A549 (cell line): ENCODE results near the gene TEDDM1. TPM values are rescaled to one million over a fixed set of nuclear protein-coding genes. Genes with fewer than 3 reads are reported as not detected.

Source experiments
- ATAC-seq, 2 experiments: fragments of 200-7000 bp in 1 of 2; fragments of >200 bp in 1 of 2; cut with Nextera tagmentation in 1 of 2; cut with Tn5 transposase in 1 of 2; 3 replicates each; pipeline versions ENCODE4 v1.8.0 to v1.9.1; 2018 to 2020; ENCODE audit warnings: mild to moderate bottlenecking in 1 of 2, moderate library complexity in 1 of 2
- CTCF ChIA-PET: fragments of 300-600 bp; sonication (Branson Sonifier 250); formaldehyde crosslinking; extraction: SDS; loops from one replicate; lab custom pipeline; 2021; ENCODE audit warnings: antibody characterized with exemption, inconsistent platforms; lab: Yijun Ruan, JAX
- POLR2A ChIA-PET: fragments of 350-600 bp; formaldehyde crosslinking; extraction: SDS; loops from one replicate; lab custom pipeline; 2021; ENCODE audit warnings: antibody characterized with exemption, inconsistent platforms; lab: Yijun Ruan, JAX
- DNase-seq, 2 experiments: peaks; one replicate each; pipeline versions ENCODE4 v3.0.0 to v3.0.0-alpha.2; 2011 to 2016; ENCODE audit warnings: low read depth in 1 of 2, low spot score in 1 of 2
- FAIRE-seq: peaks from 2 replicates; lab custom pipeline; 2011; peaks lifted over from hg19 to GRCh38; lab: Jason Lieb, UNC
- H3K27ac ChIP-seq, 2 experiments: fragments of >200 bp; sonication (Bioruptor Twin); formaldehyde crosslinking; 3 replicates each; pipeline ENCODE4 v1.5.1; 2016 to 2017
- H3K4me1 ChIP-seq: fragments of >200 bp; sonication (Bioruptor Twin); formaldehyde crosslinking; 3 replicates; pipeline ENCODE4 v1.6.1; 2016
- H3K4me2 ChIP-seq: fragments of >200 bp; sonication (Bioruptor Twin); formaldehyde crosslinking; 3 replicates; pipeline ENCODE4 v1.6.1; 2016
- H3K4me3 ChIP-seq: fragments of >200 bp; sonication (Bioruptor Twin); formaldehyde crosslinking; 3 replicates; pipeline ENCODE4 v1.5.1; 2016
- H3K9me3 ChIP-seq: fragments of >200 bp; sonication (Bioruptor Twin); formaldehyde crosslinking; 3 replicates; pipeline ENCODE4 v1.6.1; 2016
- BHLHE40 ChIP-seq: IDR thresholded peaks from 2 replicates; pipeline ENCODE4 v1.6.1; 2012; ENCODE audit warnings: low read depth, low read length, inconsistent platforms
- CBX2 ChIP-seq: fragments of 200-600 bp; sonication (generic); IDR thresholded peaks from 2 replicates; pipeline ENCODE4 v1.6.1; 2016; ENCODE audit warnings: low read depth, mild to moderate bottlenecking, borderline replicate concordance
- CBX8 ChIP-seq: fragments of 200-600 bp; sonication (generic); IDR thresholded peaks from 2 replicates; pipeline ENCODE4 v1.6.1; 2016
- CEBPB ChIP-seq, 2 experiments: fragments of >200 bp in 1 of 2; sonication (Bioruptor Twin) in 1 of 2; formaldehyde crosslinking in 1 of 2; IDR thresholded peaks; 2 replicates each; pipeline ENCODE4 v1.6.1; 2012 to 2016
- E2F6 ChIP-seq: IDR thresholded peaks from 2 replicates; pipeline ENCODE4 v1.6.1; 2012; ENCODE audit warnings: low read depth, borderline replicate concordance
- EHMT2 ChIP-seq: fragments of 200-600 bp; sonication (generic); IDR thresholded peaks from 2 replicates; pipeline ENCODE4 v1.6.1; 2016; ENCODE audit warnings: antibody characterized with exemption, low read depth, mild to moderate bottlenecking, moderate library complexity
- ELK1 ChIP-seq: fragments of 150-350 bp; IDR thresholded peaks from 2 replicates; pipeline ENCODE4 v1.6.1; 2014; ENCODE audit warnings: low read depth, mild to moderate bottlenecking, low read length
- EP300 ChIP-seq, 2 experiments: fragments of >200 bp; sonication (Bioruptor Twin); formaldehyde crosslinking; IDR thresholded peaks; 2 replicates in 1 of 2; 3 replicates in 1 of 2; pipeline ENCODE4 v1.6.1; 2016 to 2017
- ESRRA ChIP-seq: fragments of 150-350 bp; IDR thresholded peaks from 2 replicates; pipeline ENCODE4 v1.6.1; 2014; ENCODE audit warnings: mild to moderate bottlenecking, low read length, borderline replicate concordance
- HDAC2 ChIP-seq: fragments of 200-600 bp; sonication (generic); IDR thresholded peaks from 2 replicates; pipeline ENCODE4 v1.6.1; 2016
- HES2 ChIP-seq: fragments of >200 bp; sonication (Bioruptor Twin); formaldehyde crosslinking; IDR thresholded peaks from 2 replicates; pipeline ENCODE4 v1.6.1; 2016
- HEYL ChIP-seq: fragments of 250-450 bp; sonication (Bioruptor Pico); IDR thresholded peaks from 2 replicates; pipeline ENCODE4 v1.8.0; 2021; ENCODE audit warnings: mild to moderate bottlenecking, moderate library complexity
- HMGXB4 ChIP-seq: fragments of 250-450 bp; sonication (Bioruptor Pico); IDR thresholded peaks from 2 replicates; pipeline ENCODE4 v1.5.0; 2021; ENCODE audit warnings: mild to moderate bottlenecking, moderate library complexity, borderline replicate concordance
- HOXB13 ChIP-seq: fragments of 250-450 bp; sonication (Bioruptor Pico); IDR thresholded peaks from 2 replicates; pipeline ENCODE4 v1.5.0; 2020; ENCODE audit warnings: low read depth, mild to moderate bottlenecking, moderate library complexity
- HOXB5 ChIP-seq: fragments of 250-450 bp; sonication (Bioruptor Pico); IDR thresholded peaks from 2 replicates; pipeline ENCODE4 v1.5.0; 2020; ENCODE audit warnings: mild to moderate bottlenecking, moderate library complexity
- KDM5A ChIP-seq: fragments of 200-600 bp; sonication (generic); IDR thresholded peaks from 2 replicates; pipeline ENCODE4 v1.6.1; 2016; ENCODE audit warnings: antibody characterized with exemption, mild to moderate bottlenecking
- MAX ChIP-seq: IDR thresholded peaks from 2 replicates; pipeline ENCODE4 v1.6.1; 2012
- PHF8 ChIP-seq: fragments of 200-600 bp; sonication (generic); IDR thresholded peaks from 2 replicates; pipeline ENCODE4 v1.6.1; 2016; ENCODE audit warnings: low read depth, mild to moderate bottlenecking, antibody characterized with exemption, moderate library complexity, borderline replicate concordance
- POLR2A ChIP-seq: IDR thresholded peaks from 2 replicates; pipeline ENCODE4 v1.6.1; 2012; ENCODE audit warnings: mild to moderate bottlenecking, low read length
- RAD21 ChIP-seq, 2 experiments: fragments of >200 bp in 1 of 2; sonication (Bioruptor Twin) in 1 of 2; formaldehyde crosslinking in 1 of 2; IDR thresholded peaks in 1 of 2; conservative IDR thresholded peaks in 1 of 2; 2 replicates in 1 of 2; 3 replicates in 1 of 2; pipeline ENCODE4 v1.6.1; 2012 to 2018; ENCODE audit warnings: inconsistent platforms in 1 of 2
- RFX5 ChIP-seq: fragments of 450-650 bp; IDR thresholded peaks from 2 replicates; pipeline ENCODE4 v1.7.1; 2014; ENCODE audit warnings: antibody characterized with exemption, mild to moderate bottlenecking, moderate library complexity
- RNF2 ChIP-seq: fragments of 200-600 bp; sonication (generic); IDR thresholded peaks from 2 replicates; pipeline ENCODE4 v1.6.1; 2016; ENCODE audit warnings: low read depth, mild to moderate bottlenecking, antibody characterized with exemption, moderate library complexity, borderline replicate concordance
- SMC3 ChIP-seq: fragments of >200 bp; sonication (Bioruptor Twin); formaldehyde crosslinking; IDR thresholded peaks from 3 replicates; pipeline ENCODE4 v1.6.1; 2018; ENCODE audit warnings: inconsistent platforms
- USF2 ChIP-seq: fragments of 450-650 bp; IDR thresholded peaks from 2 replicates; pipeline ENCODE4 v1.6.1; 2014; ENCODE audit warnings: antibody characterized with exemption
- ZSCAN20 ChIP-seq: fragments of 250-450 bp; sonication (Bioruptor Pico); IDR thresholded peaks from 2 replicates; pipeline ENCODE4 v1.8.0; 2022; ENCODE audit warnings: mild to moderate bottlenecking, moderate library complexity
- WGBS: methylation state at CpG from one replicate; pipeline ENCODE4 v1.1.6; 2017; ENCODE audit errors: missing lambda C conversion rate; 5-methylcytosine and 5-hydroxymethylcytosine counted together
- polyA plus RNA-seq, 4 experiments: library from polyadenylated mRNA; depleted of rRNA in 3 of 4; stranded (reverse); fragments of >200 nt; fragmentation: RNase III in 1 of 4; extraction: RNeasy Plus Mini Kit Qiagen cat#74134 plus additional on column Dnase treatment in 1 of 4; gene quantifications; 2 replicates in 3 of 4; 3 replicates in 1 of 4; pipeline ENCODE4 v1.2.3, GENCODE V29; 2011 to 2017

The TEDDM1 gene
- polyA plus RNA-seq, 2 of the 4 experiments (the other 2 are of a cell fraction): not detected

GRCh38 chr1:182410620-182411273, 10.3 kb upstream of the TEDDM1 start:
- Histone ChIP-seq H3K4me2 (no peak overlapping the region), H3K4me1 (no peaks in the 10 kb centered on the region), H3K4me3 (no peak overlapping the region), H3K9me3 (no peaks in the 10 kb centered on the region), H3K27ac (no peak overlapping the region)
- DNase-seq: no peak
- TF ChIP-seq EP300 (IDR thresholded peaks at IDR 0.05) (no peak), EHMT2 (no peak), E2F6 (no peak), ESRRA (no peak), SMC3 (no peak), MAX (no peak), CBX2 (no peak), CBX8 (no peak), HEYL (CRISPR knock-in tag) (no peak), HMGXB4 (CRISPR knock-in tag) (no peak), CEBPB (IDR thresholded peaks at IDR 0.05) (no peak), HOXB5 (CRISPR knock-in tag) (no peak), USF2 (no peak), RAD21 (conservative IDR thresholded peaks at IDR 0.05 in 1 of 2, IDR thresholded peaks at IDR 0.05 in 1 of 2) (no peak)
- POLR2A ChIA-PET: no interaction called here
- ATAC-seq: no peak
- WGBS: 5% methylated on average over 1 of the region's 1 CpG
- FAIRE-seq: no peak
- CTCF ChIA-PET: interaction anchor here (0.9 to 1.8 kb wide), 3 partner anchors 9 to 267 kb away, joined by 3 to 4 read pairs (median 4); no protein-coding TSS in a partner anchor

- POLR2A ChIA-PET: no interaction called here
- Histone ChIP-seq H3K4me2 (no peak overlapping the region), H3K4me3 (no peak overlapping the region), H3K4me1 (no peaks in the 10 kb centered on the region), H3K9me3 (0 out of 3 replicates have a peak, but pooled peaks cover 2% of the 10 kb centered on the region), H3K27ac (no peak overlapping the region)
- TF ChIP-seq RFX5 (no peak), RAD21 (conservative IDR thresholded peaks at IDR 0.05 in 1 of 2, IDR thresholded peaks at IDR 0.05 in 1 of 2) (no peak), USF2 (no peak), HOXB5 (CRISPR knock-in tag) (no peak)
- no peak for FAIRE-seq
- no peak for DNase-seq
- CTCF ChIA-PET: interaction anchor here (0.9 to 1.7 kb wide), 2 partner anchors 9 to 266 kb away, joined by 4 read pairs; no protein-coding TSS in a partner anchor
- ATAC-seq: no peak
- 35% methylated on average over 4 of the region's 4 CpGs for WGBS
Observed at GRCh38 chr1:182410138-182410537, 9.7 kb upstream of the TEDDM1 start.

GRCh38 chr1:182408435-182409075, 8.1 kb upstream of the TEDDM1 start:
- no peak for ATAC-seq
- Histone ChIP-seq H3K4me3 (no peak overlapping the region), H3K27ac (no peak overlapping the region), H3K9me3 (0 out of 3 replicates have a peak, but pooled peaks cover 2% of the 10 kb centered on the region), H3K4me1 (no peaks in the 10 kb centered on the region), H3K4me2 (no peak overlapping the region)
- CTCF ChIA-PET: interaction anchor here (2.9 kb wide), 1 partner anchor 12 kb away, joined by 11 read pairs; no protein-coding TSS in a partner anchor
- 19% methylated on average over 3 of the region's 3 CpGs for WGBS
- FAIRE-seq: no peak
- POLR2A ChIA-PET: no interaction called here
- DNase-seq: no peak
- TF ChIP-seq ZSCAN20 (CRISPR knock-in tag) (no peak), PHF8 (no peak), ELK1 (no peak), CBX8 (no peak), HDAC2 (no peak), POLR2A (no peak), RNF2 (no peak), HES2 (no peak), BHLHE40 (no peak), KDM5A (no peak), HEYL (CRISPR knock-in tag) (no peak), HOXB13 (no peak), E2F6 (no peak), ESRRA (no peak)
